Right lobe of liver (tissue), 6 donors: ENCODE data around the gene ZNF862. TPM values are rescaled to one million over a fixed set of nuclear protein-coding genes. Genes with fewer than 3 reads are reported as not detected.
"Not testable (repeated sequence)": the region's sequence is repeated elsewhere in the genome, so short reads cannot be mapped to it uniquely, and the experiment has no call there.

ENCODE experiments used
- ATAC-seq, 4 donors: fragments of 200-7000 bp; cut with Tn5 transposase; one replicate each; pipeline ENCODE4 v1.9.1; 2020; ENCODE audit warnings: mild to moderate bottlenecking in 4 of 4, moderate library complexity in 4 of 4
- DNase-seq, 3 donors: peaks; one replicate each; pipeline ENCODE4 v3.0.0-alpha.2; 2020
- H3K27ac ChIP-seq, 3 donors: fragments of 200-600 bp; one replicate each; pipeline ENCODE4 v1.8.0; 2022
- H3K27me3 ChIP-seq, 2 donors: fragments of 200-600 bp; one replicate each; pipeline ENCODE4 v1.8.0; 2022
- H3K36me3 ChIP-seq, 4 donors: fragments of 200-600 bp; sonication (generic) in 1 of 4; one replicate each; pipeline versions ENCODE4 v1.5.1 to v1.8.0; 2017 to 2022; ENCODE audit warnings: control low read depth in 1 of 4
- H3K4me1 ChIP-seq, 4 donors: fragments of 200-600 bp; sonication (generic) in 1 of 4; one replicate each; pipeline versions ENCODE4 v1.5.1 to v1.8.0; 2017 to 2022; ENCODE audit warnings: control low read depth in 1 of 4
- H3K4me3 ChIP-seq, 3 donors: fragments of 200-600 bp; one replicate each; pipeline ENCODE4 v1.8.0; 2022
- H3K9me3 ChIP-seq, 4 donors: fragments of 200-600 bp; sonication (generic) in 1 of 4; one replicate each; pipeline versions ENCODE4 v1.5.1 to v1.8.0; 2017 to 2022; ENCODE audit warnings: control low read depth in 1 of 4
- CTCF ChIP-seq, 4 donors: fragments of 200-600 bp in 3 of 4; fragments of 450-650 bp in 1 of 4; IDR thresholded peaks; one replicate each; pipeline versions ENCODE4 v1.5.1 to v1.8.0; 2016 to 2022; ENCODE audit warnings: antibody characterized with exemption in 4 of 4, mild to moderate bottlenecking in 2 of 4
- POLR2A ChIP-seq: fragments of 450-650 bp; IDR thresholded peaks from one replicate; pipeline ENCODE4 v1.6.1; 2017; ENCODE audit warnings: antibody characterized with exemption, mild to moderate bottlenecking
- WGBS: methylation state at CpG from one replicate; pipeline ENCODE4 v1.1.6; 2018; ENCODE audit warnings: low coverage, low lambda C conversion rate; ENCODE audit not compliant: insufficient coverage; ENCODE audit errors: missing lambda C conversion rate; 5-methylcytosine and 5-hydroxymethylcytosine counted together
- intact Hi-C, 2 donors: fragments of 100-400 bp; cut with DNase I; formaldehyde crosslinking; loops; one replicate each; pipeline versions ENCODE4 v1.11.2 to v1.14.1; 2022
- total RNA-seq, 6 experiments: library from RNA; depleted of rRNA in 2 of 6; stranded (reverse); fragments of >200 nt in 2 of 6; fragmentation: NEBNext Ultra II Directional in 3 of 6; extraction: Animal tissue kit (Norgen Biotek cat#: 25700) in 3 of 6; gene quantifications; one replicate each; pipeline versions ENCODE4 v1.1.0 to v1.2.4, GENCODE V29; 2016 to 2023
- donor health status: DM: no; HTN: yes; CAD: no.
- donor health status: DM: no; HTN: no; CAD: no.
- donor health status: DM: no; HTN: no; CAD: no.
- donor health status: DM: no; HTN: yes; CAD: no.
- donor health status: DM: no; HTN: yes; CAD: no.

The ZNF862 gene
- total RNA-seq, 6 experiments from 2014 or later: 2.5 to 11.3 (median 7.1) TPM

- peaks cover 0 to 51% (median 23%) of the 10 kb centered on the region in 4 donors for H3K4me1 ChIP-seq
- H3K4me3 ChIP-seq: no peak overlapping the region
- H3K27me3 ChIP-seq: no peaks in the 10 kb centered on the region
- H3K9me3 ChIP-seq: no peaks in the 10 kb centered on the region
- no peak for ATAC-seq
- WGBS: no CpG with 5 or more reads among the region's 2 CpGs
- no peak for TF ChIP-seq POLR2A
- TF ChIP-seq CTCF (IDR thresholded peaks at IDR 0.05): no peak
- intact Hi-C loops: no loop called here
- H3K36me3 ChIP-seq: no peaks in the 10 kb centered on the region
- no peak for DNase-seq
- H3K27ac ChIP-seq: peak overlapping the region; percentile 57 to 72 (median 71)
These were observed 46.4 kb downstream of the ZNF862 start for GRCh38 chr7:149884541-149884940.

- Histone ChIP-seq H3K4me3 (no peak overlapping the region), H3K27me3 (no peaks in the 10 kb centered on the region), H3K36me3 (no peaks in the 10 kb centered on the region), H3K4me1 (peaks cover 0 to 51% (median 23%) of the 10 kb centered on the region in 4 donors), H3K27ac (peak overlapping the region; percentile 57 to 72 (median 71)), H3K9me3 (no peaks in the 10 kb centered on the region)
- WGBS: 15% methylated on average over 2 of the region's 13 CpGs
- TF ChIP-seq CTCF (IDR thresholded peaks at IDR 0.05) (no peak), POLR2A (no peak)
- intact Hi-C loops: no loop called here
- peak; percentile 58 to 73 (median 66) for ATAC-seq
- DNase-seq: peak in 1 of 3 donors; percentile 75
These were observed 47.2 kb downstream of the ZNF862 start for GRCh38 chr7:149885191-149886017.

GRCh38 chr7:149886018-149886415 lies 47.8 kb downstream of the ZNF862 start:
- DNase-seq: no peak
- WGBS: 25% methylated on average over 4 of the region's 4 CpGs
- Histone ChIP-seq H3K9me3 (no peaks in the 10 kb centered on the region), H3K27me3 (no peaks in the 10 kb centered on the region), H3K4me1 (peaks cover 0 to 51% (median 23%) of the 10 kb centered on the region in 4 donors), H3K27ac (peak overlapping the region in 2 of 3 donors; percentile 22 to 71), H3K36me3 (no peaks in the 10 kb centered on the region), H3K4me3 (no peak overlapping the region)
- TF ChIP-seq CTCF (IDR thresholded peaks at IDR 0.05): no peak
- no peak for TF ChIP-seq POLR2A
- no peak for ATAC-seq
- intact Hi-C loops: no loop called here

GRCh38 chr7:149887311-149887710 lies 49.1 kb downstream of the ZNF862 start:
- no peaks in the 10 kb centered on the region for H3K36me3 ChIP-seq
- H3K4me3 ChIP-seq: no peak overlapping the region
- DNase-seq: no peak
- H3K9me3 ChIP-seq: no peaks in the 10 kb centered on the region
- no peak for ATAC-seq
- 97% methylated on average over 5 of the region's 7 CpGs for WGBS
- intact Hi-C loops: no loop called here
- H3K27me3 ChIP-seq: no peaks in the 10 kb centered on the region
- peaks cover 0 to 47% (median 23%) of the 10 kb centered on the region in 4 donors for H3K4me1 ChIP-seq
- H3K27ac ChIP-seq: no peak overlapping the region
- TF ChIP-seq POLR2A (no peak), CTCF (IDR thresholded peaks at IDR 0.05) (no peak)

- H3K4me3 ChIP-seq, H3K36me3 ChIP-seq, H3K27me3 ChIP-seq, H3K27ac ChIP-seq, H3K9me3 ChIP-seq, DNase-seq, intact Hi-C loops: not testable (repeated sequence)
- H3K4me1 ChIP-seq: peaks cover 0 to 16% (median 6%) of the 10 kb centered on the region in 4 donors
- WGBS: 50% methylated on average over 2 of the region's 2 CpGs
- ATAC-seq: peak in 2 of 4 donors; percentile 49 to 56
These were observed 52.5 kb downstream of the ZNF862 start for GRCh38 chr7:149890715-149891114.

GRCh38 chr7:149894957-149895356 lies 56.8 kb downstream of the ZNF862 start:
- ATAC-seq, H3K9me3 ChIP-seq, H3K4me3 ChIP-seq, H3K4me1 ChIP-seq, intact Hi-C loops, H3K27me3 ChIP-seq, DNase-seq, H3K36me3 ChIP-seq, H3K27ac ChIP-seq: not testable (repeated sequence)
- 76% methylated on average over 8 of the region's 8 CpGs for WGBS

GRCh38 chr7:149907776-149908376 lies 69.7 kb downstream of the ZNF862 start:
- H3K27ac ChIP-seq, H3K9me3 ChIP-seq, H3K36me3 ChIP-seq, intact Hi-C loops, DNase-seq, H3K4me3 ChIP-seq, H3K27me3 ChIP-seq, ATAC-seq, H3K4me1 ChIP-seq: not testable (repeated sequence)
- 60% methylated on average over 4 of the region's 6 CpGs for WGBS
